Measurements from ENCODE around the gene BLMH.
"Not testable (repeated sequence)": the region's sequence is repeated elsewhere in the genome, so short reads cannot be mapped to it uniquely, and the experiment has no call there.

The BLMH gene

DNA sequence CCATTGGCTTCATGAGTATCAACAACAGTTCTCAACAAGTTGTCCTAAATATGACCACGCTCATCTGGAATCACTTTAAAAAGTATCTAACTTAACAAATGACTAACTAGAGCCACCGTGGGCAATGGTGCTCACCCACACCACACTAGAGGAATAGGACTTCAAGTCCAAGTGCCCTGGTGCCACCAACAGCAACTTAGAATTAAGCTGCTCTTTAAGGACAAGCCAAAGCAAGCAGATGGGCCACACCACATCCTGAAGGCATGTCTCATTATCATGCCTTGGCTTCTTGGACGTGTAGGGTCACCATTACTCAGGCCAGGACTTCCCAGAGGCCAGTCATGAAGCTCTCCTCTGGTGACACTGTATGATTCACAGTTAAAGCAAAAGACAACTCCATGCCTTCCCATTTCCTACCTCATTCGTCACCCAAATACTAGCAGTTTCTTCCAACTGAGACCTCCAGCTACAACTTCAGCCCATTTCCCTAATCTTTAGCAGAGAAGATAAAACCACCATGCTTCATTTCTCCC is 46.8 kb downstream of the BLMH start:
- no peak for DNase-seq

- DNase-seq, result no peak
Measured at GRCh38 chr17:30243568-30243967, 48.2 kb downstream of the BLMH start.

DNA sequence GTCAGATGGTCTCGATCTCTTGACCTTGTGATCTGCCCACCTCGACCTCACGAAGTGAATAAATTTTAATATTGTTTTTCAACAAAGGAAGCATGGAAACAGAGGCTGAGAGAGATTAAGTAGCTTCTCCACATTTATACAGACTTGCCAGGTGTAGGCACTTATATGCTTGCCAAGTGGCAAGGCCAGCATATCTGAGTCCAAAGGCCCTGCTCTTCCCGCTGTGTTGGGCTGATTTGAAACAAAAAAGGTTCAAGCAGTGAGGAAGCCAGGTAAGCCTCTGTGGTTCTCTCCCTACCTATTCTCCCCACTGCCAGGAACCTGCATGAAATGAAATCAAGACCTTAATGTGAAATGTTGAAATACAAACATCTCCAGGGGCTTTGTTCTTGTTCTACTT is 48.7 kb downstream of the BLMH start:
- DNase-seq, result no peak

GRCh38 chr17:30241051-30241450 is 50.7 kb downstream of the BLMH start:
- DNase-seq, result no peak

GRCh38 chr17:30240177-30240576 is 51.6 kb downstream of the BLMH start:
- DNase-seq, result no peak

GRCh38 chr17:30239089-30239462 is 52.7 kb downstream of the BLMH start:
- no peak for DNase-seq

- no peak for DNase-seq
Measured at GRCh38 chr17:30238387-30239088, 53.2 kb downstream of the BLMH start.

DNA sequence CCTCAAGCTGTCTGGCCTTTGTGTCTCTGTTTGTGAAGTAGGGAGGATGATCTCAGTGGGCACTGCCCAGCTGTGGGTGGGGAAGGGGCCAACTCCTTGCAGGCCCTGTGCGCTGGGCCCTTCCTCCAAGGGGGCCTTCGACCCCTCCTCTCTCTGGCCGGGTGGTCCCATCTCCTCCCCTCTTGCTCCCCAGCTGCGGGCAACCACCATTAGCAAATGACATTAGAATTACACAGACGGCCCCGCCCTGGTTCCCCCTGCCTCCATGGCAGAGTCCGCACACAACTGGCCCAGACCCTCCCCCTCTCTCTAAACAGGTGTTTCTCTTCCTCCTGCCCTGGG is 53.8 kb downstream of the BLMH start:
- no peak for DNase-seq

DNA sequence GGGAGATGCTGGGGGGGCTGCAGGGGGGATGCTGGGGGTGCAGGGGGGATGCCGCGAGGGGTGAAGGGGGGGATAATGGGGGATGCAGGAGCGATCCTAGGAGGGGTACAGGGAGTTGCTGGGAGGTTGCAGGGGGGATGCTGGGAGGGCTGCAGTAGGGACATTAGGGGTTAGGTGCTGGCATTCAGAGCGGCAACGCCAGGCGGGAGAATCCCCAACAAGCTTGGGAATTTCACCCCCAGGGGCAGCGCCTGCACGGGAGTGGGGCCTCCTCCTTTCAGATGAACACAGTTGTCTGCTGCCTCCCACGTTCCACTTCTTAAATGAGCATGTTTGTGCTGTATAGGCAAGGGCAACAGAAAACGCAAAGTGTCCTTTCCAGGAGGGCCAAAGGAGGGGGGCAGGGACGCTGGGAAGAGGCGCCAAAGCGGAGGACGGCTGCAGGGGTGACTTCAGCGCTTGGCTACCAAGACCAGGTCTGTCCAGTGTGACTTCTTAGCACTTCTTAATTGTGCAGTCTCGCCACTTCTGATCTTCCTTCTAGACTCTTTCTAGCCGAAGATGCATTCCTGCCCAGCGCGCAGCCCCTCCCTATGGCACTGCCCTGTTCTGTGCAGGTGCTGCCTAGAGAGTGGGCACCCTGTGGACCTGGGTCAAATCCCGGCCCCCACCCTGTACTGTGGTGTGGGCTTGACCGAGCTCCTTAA is 54.3 kb downstream of the BLMH start:
- DNase-seq, result no peak

- DNase-seq, result no peak
Measured at GRCh38 chr17:30236766-30237165, 55.0 kb downstream of the BLMH start.

- DNase-seq, result no peak
Measured at GRCh38 chr17:30236297-30236624, 55.5 kb downstream of the BLMH start.

GRCh38 chr17:30235386-30236296 is 56.1 kb downstream of the BLMH start, which contains the start of gene SLC6A4:
SLC6A4 (minus strand) TSS chr17:30235697; CDS start chr17:30221958, 13,739 bp downstream.
- DNase-seq, result no peak

DNA sequence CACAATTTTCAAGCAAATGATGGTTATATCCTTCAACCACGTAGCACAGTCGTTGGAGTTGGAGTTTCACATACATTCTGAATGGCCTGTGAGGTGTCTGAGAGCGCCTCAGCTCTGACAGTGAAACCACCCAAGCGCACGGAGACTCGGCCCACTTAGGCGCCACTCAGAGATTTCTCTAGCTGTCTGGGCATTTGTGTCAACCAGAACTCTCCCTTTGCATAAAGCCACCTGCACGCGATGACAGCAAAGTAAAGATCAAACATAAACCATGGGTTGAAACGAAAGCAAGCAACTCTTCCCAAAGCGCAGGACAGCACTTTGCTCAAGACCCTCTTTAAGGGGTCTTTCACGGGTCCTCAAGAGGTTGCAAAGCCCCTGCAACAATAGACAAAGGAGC is 56.8 kb downstream of the BLMH start:
- peak; percentile 32 for DNase-seq

DNA sequence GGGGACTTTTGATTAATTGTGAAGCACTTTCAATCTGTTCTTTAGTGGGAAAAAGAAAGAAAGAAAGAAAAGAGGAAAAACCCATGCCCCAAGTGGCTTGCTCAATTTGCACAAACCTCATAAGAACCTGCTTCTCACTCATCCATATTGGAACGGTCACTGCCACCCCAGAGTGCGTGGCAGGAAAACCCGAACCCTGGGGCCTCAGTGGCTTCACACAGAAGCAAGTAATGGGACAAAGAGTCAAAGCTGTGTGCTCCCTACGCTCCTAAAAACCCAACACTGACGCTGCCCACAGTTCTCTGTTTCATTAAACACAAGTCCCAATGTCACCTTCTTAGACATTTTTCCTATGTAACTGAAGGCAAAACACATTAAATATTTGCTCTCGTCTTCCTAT is 57.4 kb downstream of the BLMH start:
- DNase-seq, result no peak

DNA sequence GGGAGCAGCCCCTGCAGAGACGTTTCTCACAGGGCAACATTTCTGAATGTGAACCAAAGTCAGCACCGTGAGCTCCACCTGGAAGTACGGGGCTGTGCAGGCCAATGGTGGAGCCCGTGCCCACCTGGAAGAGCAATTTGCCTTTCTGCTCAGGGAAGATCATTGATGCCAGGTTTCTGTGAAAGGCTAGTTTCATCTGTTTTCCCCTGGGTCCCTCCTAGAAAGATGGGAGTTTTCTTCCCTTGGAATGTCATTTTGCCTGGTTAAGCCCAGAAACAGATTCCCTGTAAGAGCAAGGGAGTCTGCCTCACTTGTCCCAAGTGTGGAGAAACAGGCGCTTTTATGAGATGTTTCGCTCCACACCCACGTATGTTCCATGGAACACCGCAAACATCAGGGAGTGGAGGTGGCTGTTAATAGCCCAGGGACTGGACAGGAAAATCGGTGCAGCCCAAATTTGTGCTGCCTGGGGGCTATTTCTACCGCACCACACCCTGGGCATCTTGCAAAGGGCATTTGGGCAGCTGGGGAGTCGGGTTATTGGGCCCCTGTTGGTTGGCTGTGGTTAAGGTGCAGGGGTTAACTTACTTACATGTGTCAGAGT is 58.8 kb downstream of the BLMH start:
- no peak for DNase-seq

- no peak for DNase-seq
Measured at GRCh38 chr17:30232015-30232823, 59.5 kb downstream of the BLMH start.

- no peak for DNase-seq
Measured at GRCh38 chr17:30230596-30231125, 61.1 kb downstream of the BLMH start.

- DNase-seq, result not testable (repeated sequence)
Measured at GRCh38 chr17:30230009-30230408, 61.7 kb downstream of the BLMH start.

DNA sequence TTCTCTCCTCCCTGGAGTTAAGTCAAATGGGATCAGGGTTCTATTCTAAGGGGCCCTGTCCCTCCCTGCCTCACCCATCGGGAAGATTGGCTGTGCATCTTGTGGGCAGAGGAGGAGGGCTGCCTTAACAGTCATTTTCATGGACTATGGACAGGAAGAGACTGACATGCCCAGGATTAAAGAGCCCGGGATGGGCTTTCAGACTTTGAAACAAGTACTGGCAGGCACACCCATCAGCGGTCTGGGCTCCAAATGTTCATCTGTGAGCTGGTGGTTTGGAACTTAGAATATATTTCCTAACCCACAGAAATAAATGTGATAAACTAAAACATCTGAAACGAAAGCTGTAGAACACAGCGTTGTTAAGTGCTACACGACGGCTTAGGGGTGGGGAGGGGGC is 62.7 kb downstream of the BLMH start:
- DNase-seq, result no peak

DNA sequence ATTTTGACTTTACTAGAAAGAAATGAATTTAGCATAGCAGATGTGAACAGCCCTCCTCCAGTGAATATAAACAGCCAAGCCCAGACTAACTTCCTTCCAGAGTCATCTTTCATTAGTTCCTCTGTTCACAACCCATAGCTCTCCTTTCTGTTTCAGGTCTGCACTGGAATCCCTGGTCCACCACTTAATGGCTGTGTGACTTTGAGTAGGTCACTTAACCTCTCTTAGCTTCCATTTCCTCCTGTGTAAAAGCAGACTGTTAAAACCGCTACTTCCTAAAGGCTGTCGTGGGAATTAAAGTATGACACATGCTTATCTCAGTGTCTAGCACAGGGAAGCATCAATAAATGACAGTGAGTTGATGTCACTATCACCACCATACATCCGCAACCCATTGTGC is 63.7 kb downstream of the BLMH start:
- DNase-seq, result no peak

DNA sequence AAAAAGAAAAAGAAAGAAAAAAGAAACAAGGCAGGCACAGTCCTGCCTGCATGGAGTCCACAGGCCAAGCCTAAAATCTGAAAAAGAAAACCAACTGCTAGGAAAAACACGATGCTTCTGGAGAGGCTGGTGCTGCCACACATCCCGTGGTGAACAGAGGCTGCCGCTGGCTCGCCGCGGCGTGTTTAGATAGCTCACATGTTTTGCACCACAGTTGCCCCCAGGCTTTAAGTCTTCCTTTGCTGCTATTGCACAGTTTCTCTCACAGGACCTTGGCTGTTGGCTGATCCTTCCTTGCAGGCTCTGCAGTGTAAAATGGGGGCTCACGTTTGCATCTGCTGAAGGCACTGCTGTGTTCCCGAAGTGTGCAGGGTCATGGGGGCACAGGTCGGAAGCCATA is 64.9 kb downstream of the BLMH start:
- no peak for DNase-seq

Measured in DMS153 (cell line).